ENCODE data around the gene EGFR.

DNA sequence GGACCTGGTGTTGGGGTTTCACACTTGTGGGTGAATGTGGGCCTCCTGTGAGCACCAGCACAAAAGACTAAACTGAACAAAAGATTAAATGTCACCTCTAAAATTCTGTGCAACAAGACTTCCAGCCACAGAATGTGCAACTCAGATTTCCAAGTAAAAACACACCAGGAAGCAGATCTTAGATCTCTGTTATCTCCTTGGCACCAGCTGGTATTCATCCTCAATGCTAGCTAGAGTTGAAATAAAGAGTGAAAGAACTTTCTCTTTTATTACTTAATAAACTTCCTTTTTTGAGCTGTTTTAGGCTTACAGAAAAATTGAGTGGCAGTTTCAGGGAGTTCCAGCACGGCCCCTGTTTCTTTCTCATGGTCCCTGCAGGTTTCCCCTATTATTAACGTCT, 40.2 kb downstream of the EGFR start:
- TF ChIP-seq POLR2AphosphoS5 (IDR thresholded peaks at IDR 0.05; ENCODE audit: low read depth, low read length) (no peak), TAF1 (IDR thresholded peaks at IDR 0.05; ENCODE audit: borderline replicate concordance, insufficient read depth, low read length) (no peak), SIN3A (IDR thresholded peaks at IDR 0.05; ENCODE audit: borderline replicate concordance, insufficient read depth, low read length) (no peak), FOXP2 (optimal IDR thresholded peaks at IDR 0.05; ENCODE audit: borderline replicate concordance, extremely low read depth, extremely low read length, insufficient read depth) (no peak)
- TF ChIP-seq, protein P1, sequence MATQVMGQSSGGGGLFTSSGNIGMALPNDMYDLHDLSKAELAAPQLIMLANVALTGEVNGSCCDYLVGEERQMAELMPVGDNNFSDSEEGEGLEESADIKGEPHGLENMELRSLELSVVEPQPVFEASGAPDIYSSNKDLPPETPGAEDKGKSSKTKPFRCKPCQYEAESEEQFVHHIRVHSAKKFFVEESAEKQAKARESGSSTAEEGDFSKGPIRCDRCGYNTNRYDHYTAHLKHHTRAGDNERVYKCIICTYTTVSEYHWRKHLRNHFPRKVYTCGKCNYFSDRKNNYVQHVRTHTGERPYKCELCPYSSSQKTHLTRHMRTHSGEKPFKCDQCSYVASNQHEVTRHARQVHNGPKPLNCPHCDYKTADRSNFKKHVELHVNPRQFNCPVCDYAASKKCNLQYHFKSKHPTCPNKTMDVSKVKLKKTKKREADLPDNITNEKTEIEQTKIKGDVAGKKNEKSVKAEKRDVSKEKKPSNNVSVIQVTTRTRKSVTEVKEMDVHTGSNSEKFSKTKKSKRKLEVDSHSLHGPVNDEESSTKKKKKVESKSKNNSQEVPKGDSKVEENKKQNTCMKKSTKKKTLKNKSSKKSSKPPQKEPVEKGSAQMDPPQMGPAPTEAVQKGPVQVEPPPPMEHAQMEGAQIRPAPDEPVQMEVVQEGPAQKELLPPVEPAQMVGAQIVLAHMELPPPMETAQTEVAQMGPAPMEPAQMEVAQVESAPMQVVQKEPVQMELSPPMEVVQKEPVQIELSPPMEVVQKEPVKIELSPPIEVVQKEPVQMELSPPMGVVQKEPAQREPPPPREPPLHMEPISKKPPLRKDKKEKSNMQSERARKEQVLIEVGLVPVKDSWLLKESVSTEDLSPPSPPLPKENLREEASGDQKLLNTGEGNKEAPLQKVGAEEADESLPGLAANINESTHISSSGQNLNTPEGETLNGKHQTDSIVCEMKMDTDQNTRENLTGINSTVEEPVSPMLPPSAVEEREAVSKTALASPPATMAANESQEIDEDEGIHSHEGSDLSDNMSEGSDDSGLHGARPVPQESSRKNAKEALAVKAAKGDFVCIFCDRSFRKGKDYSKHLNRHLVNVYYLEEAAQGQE (IDR thresholded peaks at IDR 0.05; ENCODE audit: insufficient read depth in 1 of 2, low read depth in 2 of 2, low read length in 2 of 2): no peak

Data from PFSK-1 (cell line).